GM12801 (cell line): ENCODE data around the gene TUB.

Experiments
- TF ChIP-seq, protein P1 (sequence below): IDR thresholded peaks from one replicate; pipeline ENCODE4 v1.5.1; 2011; ENCODE audit warnings: control low read depth; ENCODE audit not compliant: insufficient read length; ENCODE audit errors: extremely low read depth

Gene TUB, protein sequence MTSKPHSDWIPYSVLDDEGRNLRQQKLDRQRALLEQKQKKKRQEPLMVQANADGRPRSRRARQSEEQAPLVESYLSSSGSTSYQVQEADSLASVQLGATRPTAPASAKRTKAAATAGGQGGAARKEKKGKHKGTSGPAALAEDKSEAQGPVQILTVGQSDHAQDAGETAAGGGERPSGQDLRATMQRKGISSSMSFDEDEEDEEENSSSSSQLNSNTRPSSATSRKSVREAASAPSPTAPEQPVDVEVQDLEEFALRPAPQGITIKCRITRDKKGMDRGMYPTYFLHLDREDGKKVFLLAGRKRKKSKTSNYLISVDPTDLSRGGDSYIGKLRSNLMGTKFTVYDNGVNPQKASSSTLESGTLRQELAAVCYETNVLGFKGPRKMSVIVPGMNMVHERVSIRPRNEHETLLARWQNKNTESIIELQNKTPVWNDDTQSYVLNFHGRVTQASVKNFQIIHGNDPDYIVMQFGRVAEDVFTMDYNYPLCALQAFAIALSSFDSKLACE

DNA sequence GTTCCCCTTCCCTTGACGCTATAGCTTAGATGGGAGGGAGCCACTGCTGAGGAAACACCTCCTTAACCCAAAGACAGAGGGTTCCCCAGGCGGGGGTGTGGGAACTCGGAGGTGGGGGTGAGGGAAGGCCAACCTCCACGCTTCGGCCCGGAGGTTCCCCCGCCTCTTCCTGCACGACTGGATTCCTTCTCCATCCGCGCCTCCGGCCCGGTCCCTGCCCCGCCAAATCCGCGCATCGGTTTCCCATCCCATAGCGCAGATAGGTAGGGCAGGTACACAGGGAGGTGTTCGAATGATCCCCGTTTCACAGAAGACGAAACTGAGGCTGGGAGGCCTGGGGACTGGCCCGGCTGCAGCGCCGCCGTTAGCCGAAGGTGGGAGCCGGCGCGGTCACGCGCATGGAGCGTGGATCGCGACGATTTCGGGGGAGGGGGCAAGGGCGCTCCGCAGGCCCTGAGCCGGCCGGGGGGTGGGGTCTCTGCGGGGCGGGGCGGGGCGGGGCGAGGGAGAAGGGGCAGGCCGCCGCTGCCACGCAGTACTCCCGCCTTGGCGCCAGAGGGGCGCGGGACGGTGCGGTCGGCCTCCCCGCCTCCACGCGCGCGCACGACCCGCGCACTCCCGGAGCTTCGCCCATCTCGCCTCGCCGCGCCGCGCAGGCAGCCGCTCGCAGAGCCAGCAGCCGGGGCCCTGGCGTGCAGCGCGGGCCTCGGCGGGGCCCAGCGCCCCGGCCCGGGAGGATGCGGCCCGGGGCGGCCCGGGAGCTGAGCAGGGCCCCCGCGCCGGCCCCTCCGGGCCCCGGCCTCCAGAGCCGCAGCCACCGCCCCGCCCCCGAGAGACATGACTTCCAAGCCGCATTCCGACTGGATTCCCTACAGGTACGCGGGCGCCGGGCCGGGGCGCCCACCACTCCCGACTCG, at the start of gene TUB:
TUB (plus strand) TSS at position 538 of the 917 bp plus-strand sequence; CDS start at position 838, 300 bp downstream.
- TF ChIP-seq, protein P1, sequence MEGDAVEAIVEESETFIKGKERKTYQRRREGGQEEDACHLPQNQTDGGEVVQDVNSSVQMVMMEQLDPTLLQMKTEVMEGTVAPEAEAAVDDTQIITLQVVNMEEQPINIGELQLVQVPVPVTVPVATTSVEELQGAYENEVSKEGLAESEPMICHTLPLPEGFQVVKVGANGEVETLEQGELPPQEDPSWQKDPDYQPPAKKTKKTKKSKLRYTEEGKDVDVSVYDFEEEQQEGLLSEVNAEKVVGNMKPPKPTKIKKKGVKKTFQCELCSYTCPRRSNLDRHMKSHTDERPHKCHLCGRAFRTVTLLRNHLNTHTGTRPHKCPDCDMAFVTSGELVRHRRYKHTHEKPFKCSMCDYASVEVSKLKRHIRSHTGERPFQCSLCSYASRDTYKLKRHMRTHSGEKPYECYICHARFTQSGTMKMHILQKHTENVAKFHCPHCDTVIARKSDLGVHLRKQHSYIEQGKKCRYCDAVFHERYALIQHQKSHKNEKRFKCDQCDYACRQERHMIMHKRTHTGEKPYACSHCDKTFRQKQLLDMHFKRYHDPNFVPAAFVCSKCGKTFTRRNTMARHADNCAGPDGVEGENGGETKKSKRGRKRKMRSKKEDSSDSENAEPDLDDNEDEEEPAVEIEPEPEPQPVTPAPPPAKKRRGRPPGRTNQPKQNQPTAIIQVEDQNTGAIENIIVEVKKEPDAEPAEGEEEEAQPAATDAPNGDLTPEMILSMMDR: no peak

DNA sequence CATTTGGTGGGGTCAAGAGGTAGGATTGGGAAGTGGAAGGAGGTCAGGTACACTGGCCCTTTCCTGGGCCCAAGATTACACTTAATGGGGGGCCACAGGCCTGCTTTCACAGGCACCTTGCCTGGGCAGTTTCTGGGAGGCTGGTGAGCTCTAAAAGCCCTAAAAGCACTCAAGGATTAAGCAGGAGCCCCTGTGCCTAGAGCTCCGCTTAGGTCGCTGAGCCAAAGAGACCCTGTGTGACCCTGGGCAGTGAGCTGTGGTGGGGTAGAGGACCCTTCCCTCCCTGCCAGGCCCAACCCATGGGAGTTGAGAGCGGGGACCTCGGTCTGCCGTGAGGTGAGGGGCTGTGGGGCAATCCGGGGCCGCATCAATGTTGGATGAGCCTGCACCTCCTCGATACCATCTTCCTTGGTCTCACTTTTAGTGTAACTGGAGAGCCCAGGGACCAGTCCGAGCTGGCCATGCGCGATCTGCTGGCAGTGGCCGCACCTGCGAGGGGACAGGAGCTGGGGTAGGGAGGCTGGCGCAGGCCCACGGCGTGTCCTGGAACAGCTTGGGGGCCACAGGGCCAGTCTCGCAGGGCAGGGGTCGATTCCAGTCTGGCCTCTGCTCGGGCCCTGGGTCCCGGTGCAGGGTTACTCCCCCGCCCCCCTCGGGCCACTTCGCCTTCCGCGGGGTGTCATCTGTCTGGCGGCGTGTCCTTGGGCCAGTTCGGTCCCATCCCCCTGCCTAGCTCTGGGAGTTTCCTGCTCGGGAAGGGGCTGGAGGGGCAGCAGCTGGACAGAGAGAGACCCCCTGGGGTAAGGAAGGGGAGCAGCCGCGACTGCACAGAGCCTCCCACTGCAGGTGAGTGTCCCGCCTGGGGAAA, 49.5 kb upstream of the TUB start:
- TF ChIP-seq, protein P1: no peak

DNA sequence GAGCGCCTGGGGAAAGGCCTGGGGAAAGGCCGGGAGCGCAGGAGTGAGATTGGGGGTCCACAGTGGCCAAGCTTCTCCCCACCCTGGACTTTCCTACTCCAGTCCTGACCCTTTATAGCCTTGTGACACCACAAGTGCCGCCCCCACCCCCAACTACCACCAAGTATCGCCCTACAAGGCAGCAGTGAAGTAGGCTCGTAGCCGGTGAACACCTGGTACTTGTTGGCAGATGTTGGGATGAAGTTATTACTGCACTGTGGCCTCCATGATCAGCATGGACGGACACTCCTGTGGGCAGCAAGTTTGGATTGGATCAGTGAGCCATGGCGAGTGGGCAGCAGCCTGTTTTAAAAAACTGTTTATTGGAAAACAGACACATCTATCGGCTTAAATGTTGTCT, 48.9 kb upstream of the TUB start:
- TF ChIP-seq, protein P1: no peak

DNA sequence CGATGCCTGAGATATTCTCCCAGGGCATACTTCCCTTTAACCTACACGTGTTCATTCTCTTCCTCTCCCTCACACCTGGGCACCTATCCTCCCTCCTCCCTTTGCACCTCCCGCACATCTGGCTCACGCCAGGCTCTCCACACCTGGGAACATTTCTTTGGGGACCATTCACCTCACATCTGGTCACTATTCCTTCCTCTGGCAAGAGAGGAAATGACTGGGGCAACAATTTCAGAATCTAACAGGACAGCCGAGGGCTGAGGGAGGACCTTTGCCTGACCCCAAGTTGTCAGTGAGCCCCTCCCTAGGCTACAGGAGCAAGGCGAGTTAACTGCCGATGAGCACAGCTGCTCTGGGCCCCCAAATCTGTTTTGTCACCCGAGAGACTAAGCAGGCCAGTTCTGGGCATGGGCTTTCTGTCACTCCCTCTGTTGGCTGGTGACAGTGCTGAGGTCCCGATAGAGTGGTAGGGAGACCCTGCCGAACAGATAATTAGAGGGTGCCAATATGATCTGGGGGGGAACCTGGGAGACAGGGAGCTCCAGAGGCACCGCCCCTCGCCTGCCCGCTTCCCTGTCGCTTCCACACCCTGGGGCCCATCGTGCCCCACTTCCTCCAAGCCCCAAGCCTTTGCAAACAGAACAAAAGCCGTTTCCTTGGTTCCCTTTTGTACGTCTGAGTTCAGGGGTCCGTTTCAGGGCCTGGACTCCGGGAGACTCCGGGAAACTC, 48.3 kb upstream of the TUB start:
- TF ChIP-seq, protein P1: no peak

DNA sequence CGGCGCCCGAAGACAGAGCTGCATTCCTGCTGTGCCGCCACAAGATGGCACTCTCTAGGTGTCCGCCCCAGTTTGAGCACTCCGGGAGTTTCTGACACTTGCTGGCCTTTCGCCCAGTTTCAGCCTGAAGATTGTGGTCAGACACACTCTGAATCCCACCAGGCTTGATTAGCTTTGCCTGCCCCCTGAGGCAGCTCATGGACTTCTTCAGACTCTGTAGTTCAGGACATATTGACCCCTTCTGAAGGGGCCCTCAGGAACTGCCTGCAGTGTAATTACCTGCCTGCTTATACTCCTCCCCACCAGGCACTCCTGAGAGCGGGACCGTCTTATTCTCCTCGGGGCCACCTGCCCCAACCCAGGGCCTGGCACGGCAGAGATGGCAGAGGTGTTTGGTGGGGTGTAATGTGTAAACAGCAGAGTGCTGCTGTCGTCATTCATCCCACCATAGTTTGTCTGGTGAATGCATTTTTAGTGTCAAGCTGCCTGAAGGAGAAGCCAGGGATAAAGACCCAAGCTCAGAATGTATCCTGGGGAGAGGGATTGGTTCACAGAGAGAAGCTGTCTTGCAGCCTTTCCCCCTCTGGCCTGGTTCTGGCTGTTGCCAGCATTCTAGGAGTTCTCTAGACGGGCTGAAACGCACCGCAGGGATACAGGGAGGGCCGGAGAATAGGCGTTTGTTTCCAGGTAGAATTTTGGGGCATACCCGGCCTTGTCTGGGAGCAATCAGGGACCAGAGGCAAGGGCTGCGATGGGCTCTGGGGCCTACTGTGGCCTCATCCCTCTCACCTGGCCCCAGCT, 47.5 kb upstream of the TUB start:
- TF ChIP-seq, protein P1: no peak

DNA sequence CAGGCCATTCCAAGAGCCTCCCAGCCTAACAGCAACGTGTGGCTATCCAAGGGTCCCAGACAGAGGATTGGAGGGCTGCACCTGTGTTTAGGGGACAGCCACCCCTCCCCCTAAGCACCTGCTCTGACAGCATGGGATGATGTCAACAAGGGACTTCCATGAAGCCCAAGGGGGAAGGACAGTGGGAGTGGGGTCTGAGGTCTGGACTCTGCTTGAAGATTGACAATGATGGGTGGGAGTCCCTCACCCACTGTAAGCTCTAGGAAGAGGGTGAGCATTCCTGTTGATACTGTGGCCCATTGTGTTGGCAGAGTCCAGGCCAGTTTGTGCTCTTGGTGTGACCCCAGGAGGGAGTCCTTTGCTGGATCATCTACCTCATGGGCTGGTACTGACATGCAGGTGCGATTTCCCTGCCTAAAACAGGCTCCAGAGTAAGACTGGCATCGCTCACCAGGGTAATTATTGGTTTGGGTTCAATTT, 46.9 kb upstream of the TUB start:
- TF ChIP-seq, protein P1: no peak
